B cell (primary cell): ENCODE measurements around the gene GRK1. TPM values are rescaled to one million over a fixed set of nuclear protein-coding genes. Genes with fewer than 3 reads are reported as not detected.

Source experiments
- ATAC-seq: fragments of 200-7000 bp; cut with Tn5 transposase; one replicate; pipeline ENCODE4 v1.10.0; 2021; ENCODE audit warnings: low read depth, mild to moderate bottlenecking, moderate number of reproducible peaks, moderate library complexity
- CTCF ChIA-PET: fragments of 350-600 bp; sonication (Branson Sonifier 250); formaldehyde crosslinking; loops from one replicate; lab custom pipeline; 2021; ENCODE audit warnings: antibody characterized with exemption, inconsistent platforms; lab: Charles Lee
- POLR2A ChIA-PET: fragments of 350-600 bp; sonication (Branson Sonifier 250); formaldehyde crosslinking; loops from one replicate; lab custom pipeline; 2021; ENCODE audit warnings: antibody characterized with exemption; lab: Charles Lee
- DNase-seq: peaks from one replicate; pipeline ENCODE4 v3.0.0; 2013
- H2AFZ ChIP-seq: 2 replicates; pipeline ENCODE4 v1.6.1; 2012; ENCODE audit warnings: mild to moderate bottlenecking, low read depth, low read length; ENCODE audit not compliant: insufficient read depth, poor library complexity, severe bottlenecking
- H3K27ac ChIP-seq, 2 donors: 1 replicate in 1 of 2; 2 replicates in 1 of 2; pipeline ENCODE4 v1.5.1; 2012 to 2013; ENCODE audit warnings: low read length in 2 of 2, mild to moderate bottlenecking in 2 of 2, moderate library complexity in 1 of 2
- H3K27me3 ChIP-seq, 4 experiments: fragments of 200-600 bp in 1 of 4; sonication (generic) in 1 of 4; replicated peaks in 1 of 4; 1 replicate in 2 of 4; 2 replicates in 2 of 4; pipeline versions ENCODE4 v1.6.1 to v1.7.0; 2013 to 2016; ENCODE audit warnings: low read length in 3 of 4, mild to moderate bottlenecking in 2 of 4, mixed read lengths in 1 of 4, moderate library complexity in 1 of 4; ENCODE audit not compliant: insufficient read depth in 4 of 4, control insufficient read depth in 3 of 4; ENCODE audit errors: control extremely low read depth in 1 of 4
- H3K36me3 ChIP-seq, 2 experiments: replicated peaks in 1 of 2; 1 replicate in 1 of 2; 2 replicates in 1 of 2; pipeline versions ENCODE4 v1.6.1 to v1.7.1; 2013; ENCODE audit warnings: low read length in 1 of 2; ENCODE audit not compliant: insufficient read depth in 2 of 2, control insufficient read depth in 1 of 2; ENCODE audit errors: control extremely low read depth in 1 of 2, extremely low read depth in 1 of 2
- H3K4me1 ChIP-seq, 2 donors: fragments of 200-600 bp in 1 of 2; sonication (generic) in 1 of 2; 1 replicate in 1 of 2; 2 replicates in 1 of 2; pipeline versions ENCODE4 v1.5.1 to v1.6.1; 2013 to 2017; ENCODE audit warnings: low read length in 2 of 2; ENCODE audit not compliant: control insufficient read depth in 2 of 2, insufficient read depth in 2 of 2
- H3K4me2 ChIP-seq: replicated peaks from 2 replicates; pipeline ENCODE3; 2012; ENCODE audit warnings: mild to moderate bottlenecking, low read depth, low read length; ENCODE audit not compliant: poor library complexity, severe bottlenecking
- H3K4me3 ChIP-seq, 5 experiments: fragments of 200-600 bp in 1 of 5; sonication (generic) in 1 of 5; 1 replicate in 3 of 5; 2 replicates in 2 of 5; pipeline versions ENCODE4 v1.5.1 to v1.7.0; 2011 to 2016; ENCODE audit warnings: low read length in 4 of 5, mild to moderate bottlenecking in 4 of 5, low read depth in 2 of 5, control low read depth in 1 of 5, moderate library complexity in 1 of 5; ENCODE audit not compliant: insufficient read depth in 1 of 5; ENCODE audit errors: control extremely low read depth in 1 of 5, extremely low read depth in 1 of 5
- H3K79me2 ChIP-seq: fragments of 200-600 bp; sonication (generic); one replicate; pipeline ENCODE4 v1.6.0; 2016; ENCODE audit warnings: low read length; ENCODE audit not compliant: control insufficient read depth, insufficient read depth
- H3K9ac ChIP-seq: fragments of 200-600 bp; sonication (generic); 2 replicates; pipeline ENCODE4 v1.6.1; 2017; ENCODE audit warnings: mild to moderate bottlenecking, low read length, moderate library complexity
- H3K9me3 ChIP-seq, 3 donors: one replicate each; pipeline versions ENCODE4 v1.6.1 to v1.7.1; 2013; ENCODE audit warnings: low read length in 2 of 3; ENCODE audit not compliant: control insufficient read depth in 2 of 3, insufficient read depth in 1 of 3; ENCODE audit errors: control extremely low read depth in 1 of 3
- H4K20me1 ChIP-seq: 2 replicates; pipeline ENCODE4 v1.6.0; 2012; ENCODE audit warnings: mild to moderate bottlenecking, low read length; ENCODE audit not compliant: insufficient read depth, control insufficient read depth, poor library complexity, severe bottlenecking
- H3K27ac Mint-ChIP-seq: one replicate; pipeline ENCODE4 v1.8.0; 2021; ENCODE audit warnings: mixed read lengths
- H3K27me3 Mint-ChIP-seq: one replicate; pipeline ENCODE4 v1.8.0; 2021; ENCODE audit warnings: mixed read lengths
- H3K4me1 Mint-ChIP-seq: one replicate; pipeline ENCODE4 v1.8.0; 2021; ENCODE audit warnings: mixed read lengths
- H3K4me3 Mint-ChIP-seq: one replicate; pipeline ENCODE4 v1.8.0; 2021; ENCODE audit warnings: mixed read lengths
- H3K9me3 Mint-ChIP-seq: one replicate; pipeline ENCODE4 v1.8.0; 2022; ENCODE audit warnings: mixed read lengths; ENCODE audit not compliant: insufficient read depth
- EZH2 ChIP-seq: IDR thresholded peaks from 2 replicates; pipeline ENCODE4 v1.6.1; 2012; ENCODE audit warnings: borderline replicate concordance, low read depth, mild to moderate bottlenecking, moderate library complexity, low read length; ENCODE audit not compliant: insufficient read depth, poor library complexity, severe bottlenecking
- WGBS: methylation state at CpG from one replicate; pipeline ENCODE4 v1.1.5; 2013; ENCODE audit warnings: missing lambda C conversion rate; ENCODE audit not compliant: insufficient coverage; 5-methylcytosine and 5-hydroxymethylcytosine counted together
- intact Hi-C: fragments of 100-400 bp; cut with micrococcal nuclease; formaldehyde crosslinking; loops from one replicate; pipeline ENCODE4 v1.10.0; 2022
- polyA plus RNA-seq: library from polyadenylated mRNA; depleted of rRNA; stranded (reverse); fragments of >200 nt; gene quantifications from 2 replicates; pipeline ENCODE4 v1.2.3, GENCODE V29; 2012
- total RNA-seq, 2 donors: library from RNA; stranded (reverse); fragments of 120-200 nt in 1 of 2; gene quantifications; 1 replicate in 1 of 2; 2 replicates in 1 of 2; pipeline versions ENCODE4 v1.2.3 to v1.2.4, GENCODE V29; 2013 to 2022
- TF ChIP-seq, protein P1 (sequence below): fragments of 200-600 bp; IDR thresholded peaks from one replicate; pipeline ENCODE4 v1.8.0; 2022; ENCODE audit warnings: antibody characterized with exemption, mild to moderate bottlenecking

GRK1 gene
- total and polyA plus RNA-seq, 2 donors (not counting 1 experiment from before 2014, with no cell fraction given): not detected

DNA sequence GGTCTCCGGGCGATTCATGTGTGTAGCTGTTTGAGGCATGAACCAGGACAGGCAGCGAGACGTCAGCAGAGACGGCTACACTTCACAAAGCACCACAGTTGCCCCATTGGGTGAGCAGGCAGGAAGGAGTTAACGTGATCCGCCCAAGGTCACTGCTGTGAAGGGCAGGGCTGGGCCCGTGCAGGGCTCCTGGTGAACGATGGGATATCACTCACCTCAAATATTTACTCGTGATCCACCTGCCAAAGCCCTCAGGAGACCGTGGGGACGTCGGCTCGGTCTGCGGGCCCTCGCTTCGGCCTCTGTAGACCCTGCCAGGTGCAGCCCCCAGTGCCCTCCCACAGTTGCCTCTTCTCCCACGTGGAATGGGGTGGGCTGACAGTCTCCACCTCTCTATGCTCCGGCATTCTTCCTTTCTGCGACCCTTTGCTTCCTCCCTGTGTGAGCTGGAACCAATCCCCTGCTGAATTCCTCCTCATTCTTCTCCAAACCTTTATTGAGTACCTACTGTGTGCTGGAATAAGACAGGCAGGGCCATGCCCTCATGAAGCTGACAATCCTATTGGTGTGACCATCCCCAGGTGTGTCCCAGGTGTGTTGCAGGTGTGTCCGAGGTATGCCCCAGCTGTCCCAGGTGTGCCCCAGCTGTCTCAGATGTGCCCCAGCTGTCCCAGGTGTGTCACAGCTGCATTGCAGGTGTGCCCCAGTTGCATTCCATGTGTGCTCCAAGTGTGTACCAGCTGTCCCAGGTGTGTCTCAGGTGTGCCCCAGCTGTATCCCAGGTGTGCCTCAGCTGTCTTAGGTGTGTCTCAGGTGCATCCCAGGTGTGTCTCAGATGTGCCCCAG lies 2.0 kb upstream of the GRK1 start:
- no peak overlapping the region for H3K27ac Mint-ChIP-seq
- DNase-seq: no peak

More for the DNA sequence above, 2.0 kb upstream of the GRK1 start:
- POLR2A ChIA-PET: no interaction called here
- H3K79me2 ChIP-seq: no peaks in the 10 kb centered on the region
- H4K20me1 ChIP-seq: no peaks in the 10 kb centered on the region
- no peaks in the 10 kb centered on the region for H3K36me3 ChIP-seq
- H3K9me3 ChIP-seq: peaks cover 0 to 15% (median 3%) of the 10 kb centered on the region in 3 donors
- TF ChIP-seq, protein P1, sequence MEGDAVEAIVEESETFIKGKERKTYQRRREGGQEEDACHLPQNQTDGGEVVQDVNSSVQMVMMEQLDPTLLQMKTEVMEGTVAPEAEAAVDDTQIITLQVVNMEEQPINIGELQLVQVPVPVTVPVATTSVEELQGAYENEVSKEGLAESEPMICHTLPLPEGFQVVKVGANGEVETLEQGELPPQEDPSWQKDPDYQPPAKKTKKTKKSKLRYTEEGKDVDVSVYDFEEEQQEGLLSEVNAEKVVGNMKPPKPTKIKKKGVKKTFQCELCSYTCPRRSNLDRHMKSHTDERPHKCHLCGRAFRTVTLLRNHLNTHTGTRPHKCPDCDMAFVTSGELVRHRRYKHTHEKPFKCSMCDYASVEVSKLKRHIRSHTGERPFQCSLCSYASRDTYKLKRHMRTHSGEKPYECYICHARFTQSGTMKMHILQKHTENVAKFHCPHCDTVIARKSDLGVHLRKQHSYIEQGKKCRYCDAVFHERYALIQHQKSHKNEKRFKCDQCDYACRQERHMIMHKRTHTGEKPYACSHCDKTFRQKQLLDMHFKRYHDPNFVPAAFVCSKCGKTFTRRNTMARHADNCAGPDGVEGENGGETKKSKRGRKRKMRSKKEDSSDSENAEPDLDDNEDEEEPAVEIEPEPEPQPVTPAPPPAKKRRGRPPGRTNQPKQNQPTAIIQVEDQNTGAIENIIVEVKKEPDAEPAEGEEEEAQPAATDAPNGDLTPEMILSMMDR: no peak
- no peak for TF ChIP-seq EZH2
- no peak overlapping the region for H3K4me2 ChIP-seq
- no peak overlapping the region for H3K4me3 ChIP-seq
- CTCF ChIA-PET: no interaction called here
- ATAC-seq: no peak
- peaks cover 3% of the 10 kb centered on the region for H3K9me3 Mint-ChIP-seq
- H3K4me1 Mint-ChIP-seq: no peaks in the 10 kb centered on the region
- peaks cover 0 to 11% (median 0%) of the 10 kb centered on the region in 4 experiments for H3K27me3 ChIP-seq
- intact Hi-C loops: no loop called here
- no peak overlapping the region for H3K9ac ChIP-seq
- no peak overlapping the region for H2AFZ ChIP-seq
- 81% methylated on average over 21 of the region's 21 CpGs for WGBS
- H3K27me3 Mint-ChIP-seq: peaks cover 3% of the 10 kb centered on the region
- no peak overlapping the region for H3K4me3 Mint-ChIP-seq
- no peak overlapping the region for H3K27ac ChIP-seq
- no peaks in the 10 kb centered on the region for H3K4me1 ChIP-seq
